ENCODE measurements around the gene TATDN2.

DNA sequence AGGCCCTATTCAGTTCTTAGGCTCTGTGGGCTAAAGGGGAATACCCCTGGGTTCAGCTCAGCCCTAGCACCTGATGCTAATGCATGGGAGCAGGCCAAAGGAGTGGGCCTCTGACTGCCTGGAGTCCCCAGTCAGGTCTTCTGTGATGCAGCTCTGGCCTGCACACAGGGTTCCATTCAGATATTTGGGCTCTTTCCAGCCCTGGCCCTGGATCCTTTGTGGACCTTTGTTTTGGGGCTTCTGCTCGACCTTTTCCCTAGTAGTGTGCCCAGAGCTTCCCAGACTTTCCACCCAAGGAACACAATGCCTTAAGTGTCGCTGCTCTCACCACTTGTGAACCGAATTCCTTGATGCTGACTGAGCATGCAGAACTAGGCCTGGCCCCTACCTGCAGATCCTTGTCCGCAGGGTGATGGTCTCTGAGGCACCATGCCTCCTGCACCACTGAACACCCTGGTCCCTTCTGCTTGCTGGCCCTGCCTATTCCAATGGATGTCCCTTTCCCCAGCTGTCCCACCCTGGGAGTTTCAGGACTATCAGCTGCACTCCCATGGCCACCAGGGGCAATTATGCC lies 67.6 kb downstream of the TATDN2 start:
- TF ChIP-seq, protein P1, sequence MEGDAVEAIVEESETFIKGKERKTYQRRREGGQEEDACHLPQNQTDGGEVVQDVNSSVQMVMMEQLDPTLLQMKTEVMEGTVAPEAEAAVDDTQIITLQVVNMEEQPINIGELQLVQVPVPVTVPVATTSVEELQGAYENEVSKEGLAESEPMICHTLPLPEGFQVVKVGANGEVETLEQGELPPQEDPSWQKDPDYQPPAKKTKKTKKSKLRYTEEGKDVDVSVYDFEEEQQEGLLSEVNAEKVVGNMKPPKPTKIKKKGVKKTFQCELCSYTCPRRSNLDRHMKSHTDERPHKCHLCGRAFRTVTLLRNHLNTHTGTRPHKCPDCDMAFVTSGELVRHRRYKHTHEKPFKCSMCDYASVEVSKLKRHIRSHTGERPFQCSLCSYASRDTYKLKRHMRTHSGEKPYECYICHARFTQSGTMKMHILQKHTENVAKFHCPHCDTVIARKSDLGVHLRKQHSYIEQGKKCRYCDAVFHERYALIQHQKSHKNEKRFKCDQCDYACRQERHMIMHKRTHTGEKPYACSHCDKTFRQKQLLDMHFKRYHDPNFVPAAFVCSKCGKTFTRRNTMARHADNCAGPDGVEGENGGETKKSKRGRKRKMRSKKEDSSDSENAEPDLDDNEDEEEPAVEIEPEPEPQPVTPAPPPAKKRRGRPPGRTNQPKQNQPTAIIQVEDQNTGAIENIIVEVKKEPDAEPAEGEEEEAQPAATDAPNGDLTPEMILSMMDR (conservative IDR thresholded peaks at IDR 0.05; ENCODE audit: low read depth in 2 of 2): no peak
- TF ChIP-seq EZH2 (IDR thresholded peaks at IDR 0.05; ENCODE audit: low read depth, unreplicated experiment): no peak
- no peak for TF ChIP-seq REST (IDR thresholded peaks at IDR 0.05; ENCODE audit: unreplicated experiment)
- TF ChIP-seq POLR2AphosphoS5 (IDR thresholded peaks at IDR 0.05; ENCODE audit: low read depth): no peak
- no peak for TF ChIP-seq EZH2phosphoT487 (IDR thresholded peaks at IDR 0.05; ENCODE audit: unreplicated experiment)
- TF ChIP-seq JUNB (IDR thresholded peaks at IDR 0.05; ENCODE audit: unreplicated experiment): no peak
- no peak for TF ChIP-seq ZNF331 (CRISPR knock-in tag; IDR thresholded peaks at IDR 0.05; ENCODE audit: low read depth)
- no peak for TF ChIP-seq CREB1 (CRISPR knock-in tag; IDR thresholded peaks at IDR 0.05; ENCODE audit: low read depth)
- TF ChIP-seq ETS1 (IDR thresholded peaks at IDR 0.05): no peak
- no peak for TF ChIP-seq NANOG (IDR thresholded peaks at IDR 0.05; ENCODE audit: borderline replicate concordance)

Data from GM23338 (cell line).